Measurements from ENCODE around the gene DKC1.
A peak's percentile ranks its signal among the peaks of the same experiment; 100 is the strongest.

Gene DKC1

GRCh38 chrX:154802947-154803346 is 40.3 kb downstream of the DKC1 start:
- TF ChIP-seq CTCF (IDR thresholded peaks at IDR 0.05; ENCODE audit: unreplicated experiment in 3 of 3) = no peak
- H3K27me3 Mint-ChIP-seq (ENCODE audit: low read depth) = no peaks in the 10 kb centered on the region

GRCh38 chrX:154804261-154804956 is 41.7 kb downstream of the DKC1 start:
- no peak for TF ChIP-seq CTCF (IDR thresholded peaks at IDR 0.05; ENCODE audit: unreplicated experiment in 3 of 3)
- Mint-ChIP-seq H3K36me3 (ENCODE audit: low read depth) (no peaks in the 10 kb centered on the region), H3K27me3 (ENCODE audit: low read depth) (no peaks in the 10 kb centered on the region), H3K4me3 (peak overlapping the region; percentile 81 to 90 (median 90)), H3K9me3 (peaks cover 25% of the 10 kb centered on the region), H3K27ac (peak overlapping the region in 1 of 3 experiments; percentile 22), H3K4me1 (peaks cover 21% of the 10 kb centered on the region)

More at GRCh38 chrX:154802947-154803346, 40.3 kb downstream of the DKC1 start:
- Mint-ChIP-seq H3K9me3 (peaks cover 18% of the 10 kb centered on the region), H3K27ac (no peak overlapping the region), H3K4me1 (peaks cover 30% of the 10 kb centered on the region), H3K36me3 (ENCODE audit: low read depth) (no peaks in the 10 kb centered on the region), H3K4me3 (no peak overlapping the region)

GRCh38 chrX:154804957-154805695 is 42.5 kb downstream of the DKC1 start, which contains the start of gene MPP1:
Gene MPP1 (minus strand): TSS chrX:154805485. CDS start chrX:154805373, 112 bp downstream.
- peak within 1 kb of the TSS; percentile 87 to 90 (median 90) for H3K4me3 Mint-ChIP-seq

GRCh38 chrX:154805696-154806091 is 43.0 kb downstream of the DKC1 start:
- H3K4me1 Mint-ChIP-seq = peaks cover 11% of the 10 kb centered on the region
- peaks cover 25% of the 10 kb centered on the region for H3K9me3 Mint-ChIP-seq
- H3K36me3 Mint-ChIP-seq (ENCODE audit: low read depth) = no peaks in the 10 kb centered on the region
- peak overlapping the region in 2 of 3 experiments; percentile 32 to 45 for H3K27ac Mint-ChIP-seq
- TF ChIP-seq CTCF (IDR thresholded peaks at IDR 0.05; ENCODE audit: unreplicated experiment in 3 of 3) = no peak
- H3K27me3 Mint-ChIP-seq (ENCODE audit: low read depth) = no peaks in the 10 kb centered on the region
- peak overlapping the region; percentile 87 to 90 (median 90) for H3K4me3 Mint-ChIP-seq

More at GRCh38 chrX:154804957-154805695, 42.5 kb downstream of the DKC1 start, which contains the start of gene MPP1:
- peaks cover 25% of the 10 kb centered on the region for H3K9me3 Mint-ChIP-seq
- H3K4me1 Mint-ChIP-seq = peaks cover 14% of the 10 kb centered on the region
- peak within 1 kb of the TSS in 2 of 3 experiments; percentile 32 to 45 for H3K27ac Mint-ChIP-seq
- H3K27me3 Mint-ChIP-seq (ENCODE audit: low read depth) = no peaks in the 10 kb centered on the region
- H3K36me3 Mint-ChIP-seq (ENCODE audit: low read depth) = no peaks in the 10 kb centered on the region
- no peak for TF ChIP-seq CTCF (IDR thresholded peaks at IDR 0.05; ENCODE audit: unreplicated experiment in 3 of 3)

- H3K4me1 Mint-ChIP-seq = peaks cover 11% of the 10 kb centered on the region
- H3K36me3 Mint-ChIP-seq (ENCODE audit: low read depth) = no peaks in the 10 kb centered on the region
- H3K27me3 Mint-ChIP-seq (ENCODE audit: low read depth) = no peaks in the 10 kb centered on the region
- H3K27ac Mint-ChIP-seq = no peak overlapping the region
- no peak for TF ChIP-seq CTCF (IDR thresholded peaks at IDR 0.05; ENCODE audit: unreplicated experiment in 3 of 3)
- no peak overlapping the region for H3K4me3 Mint-ChIP-seq
- H3K9me3 Mint-ChIP-seq = peaks cover 23% of the 10 kb centered on the region
These were observed 44.3 kb downstream of the DKC1 start for GRCh38 chrX:154806837-154807501.
